Activated CD4-positive, alpha-beta memory T cell treated with anti-CD3 and anti-CD28 coated beads, Interleukin-2, amount 10 ng/mL, durations not matched to agents 7 days and 5 days (primary cell): ENCODE results near the gene RHBDD1. TPM values are rescaled to one million over a fixed set of nuclear protein-coding genes. Genes with fewer than 3 reads are reported as not detected.

Experiments used
- CTCF ChIA-PET: fragments of 350-600 bp; sonication (Branson Sonifier 250); formaldehyde crosslinking; loops from one replicate; lab custom pipeline; 2021; ENCODE audit warnings: antibody characterized with exemption, inconsistent platforms; lab: Charles Lee
- POLR2A ChIA-PET: fragments of 350-600 bp; sonication (Branson Sonifier 250); formaldehyde crosslinking; loops from one replicate; lab custom pipeline; 2021; ENCODE audit warnings: antibody characterized with exemption; lab: Charles Lee
- DNase-seq: peaks from one replicate; pipeline ENCODE4 v3.0.0-alpha.2; 2020
- H3K27ac Mint-ChIP-seq: one replicate; pipeline ENCODE4 v1.8.0; 2021; ENCODE audit warnings: mild to moderate bottlenecking, mixed read lengths
- H3K27me3 Mint-ChIP-seq: one replicate; pipeline ENCODE4 v1.8.0; 2021; ENCODE audit warnings: mixed read lengths
- H3K36me3 Mint-ChIP-seq: one replicate; pipeline ENCODE4 v1.8.0; 2021; ENCODE audit warnings: low read depth, mixed read lengths
- H3K4me1 Mint-ChIP-seq: one replicate; pipeline ENCODE4 v1.8.0; 2021; ENCODE audit warnings: mixed read lengths
- H3K4me3 Mint-ChIP-seq: one replicate; pipeline ENCODE4 v1.8.0; 2021; ENCODE audit warnings: mild to moderate bottlenecking, mixed read lengths
- H3K9me3 Mint-ChIP-seq: one replicate; pipeline ENCODE4 v1.8.0; 2021; ENCODE audit warnings: mixed read lengths
- total RNA-seq, 2 experiments: library from RNA; stranded (reverse); gene quantifications; one replicate each; pipeline ENCODE4 v1.2.3, GENCODE V29; 2021

Gene RHBDD1
- total RNA-seq, 2 experiments from 2014 or later: 38.1 to 43.0 TPM

- Mint-ChIP-seq H3K4me1 (no peaks in the 10 kb centered on the region), H3K27ac (no peak overlapping the region), H3K4me3 (no peak overlapping the region), H3K27me3 (no peaks in the 10 kb centered on the region), H3K9me3 (no peaks in the 10 kb centered on the region), H3K36me3 (peaks cover 28% of the 10 kb centered on the region)
- ChIA-PET CTCF (no interaction called here), POLR2A (no interaction called here)
- no peak for DNase-seq
These were observed 46.8 kb downstream of the RHBDD1 start for GRCh38 chr2:226882606-226883005.

GRCh38 chr2:226883296-226883795, 47.5 kb downstream of the RHBDD1 start:
- Mint-ChIP-seq H3K27ac (no peak overlapping the region), H3K27me3 (no peaks in the 10 kb centered on the region), H3K36me3 (peaks cover 25% of the 10 kb centered on the region), H3K9me3 (no peaks in the 10 kb centered on the region), H3K4me1 (no peaks in the 10 kb centered on the region), H3K4me3 (no peak overlapping the region)
- CTCF ChIA-PET: no interaction called here
- POLR2A ChIA-PET: no interaction called here
- DNase-seq: no peak

- DNase-seq: no peak
- H3K9me3 Mint-ChIP-seq: no peaks in the 10 kb centered on the region
- ChIA-PET POLR2A (no interaction called here), CTCF (no interaction called here)
- peaks cover 30% of the 10 kb centered on the region for H3K36me3 Mint-ChIP-seq
- H3K27me3 Mint-ChIP-seq: no peaks in the 10 kb centered on the region
- no peak overlapping the region for H3K27ac Mint-ChIP-seq
- no peak overlapping the region for H3K4me3 Mint-ChIP-seq
- H3K4me1 Mint-ChIP-seq: no peaks in the 10 kb centered on the region
These were observed 48.3 kb downstream of the RHBDD1 start for GRCh38 chr2:226884166-226884565.

GRCh38 chr2:226885769-226886435, 50.0 kb downstream of the RHBDD1 start:
- DNase-seq: no peak
- POLR2A ChIA-PET: no interaction called here
- H3K4me3 Mint-ChIP-seq: no peak overlapping the region
- no peaks in the 10 kb centered on the region for H3K27me3 Mint-ChIP-seq
- no peaks in the 10 kb centered on the region for H3K9me3 Mint-ChIP-seq
- H3K4me1 Mint-ChIP-seq: no peaks in the 10 kb centered on the region
- CTCF ChIA-PET: no interaction called here
- H3K27ac Mint-ChIP-seq: no peak overlapping the region
- H3K36me3 Mint-ChIP-seq: peaks cover 18% of the 10 kb centered on the region

DNA sequence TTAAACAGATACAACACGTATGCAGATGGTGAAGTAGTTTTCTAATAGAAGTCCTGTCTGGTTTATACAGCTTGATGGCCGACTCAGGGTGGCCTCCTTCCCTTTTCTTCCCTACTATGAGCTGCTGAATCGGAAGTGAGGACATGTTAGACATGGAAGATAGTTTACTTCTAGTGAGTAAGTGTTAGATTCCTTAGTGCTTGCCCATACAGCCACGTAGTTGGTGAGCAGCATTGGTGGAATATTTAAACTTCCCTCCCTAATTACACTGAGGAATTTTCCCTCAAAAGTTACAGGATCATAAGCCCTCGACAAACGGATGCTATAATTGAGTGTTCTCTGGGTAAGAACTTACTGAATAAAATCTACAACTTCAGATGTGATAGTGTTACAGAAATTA, 52.1 kb downstream of the RHBDD1 start:
- H3K36me3 Mint-ChIP-seq: peaks cover 12% of the 10 kb centered on the region
- CTCF ChIA-PET: no interaction called here
- no peak for DNase-seq
- H3K9me3 Mint-ChIP-seq: no peaks in the 10 kb centered on the region
- no peak overlapping the region for H3K4me3 Mint-ChIP-seq
- H3K4me1 Mint-ChIP-seq: no peaks in the 10 kb centered on the region
- H3K27me3 Mint-ChIP-seq: no peaks in the 10 kb centered on the region
- no peak overlapping the region for H3K27ac Mint-ChIP-seq
- POLR2A ChIA-PET: no interaction called here

DNA sequence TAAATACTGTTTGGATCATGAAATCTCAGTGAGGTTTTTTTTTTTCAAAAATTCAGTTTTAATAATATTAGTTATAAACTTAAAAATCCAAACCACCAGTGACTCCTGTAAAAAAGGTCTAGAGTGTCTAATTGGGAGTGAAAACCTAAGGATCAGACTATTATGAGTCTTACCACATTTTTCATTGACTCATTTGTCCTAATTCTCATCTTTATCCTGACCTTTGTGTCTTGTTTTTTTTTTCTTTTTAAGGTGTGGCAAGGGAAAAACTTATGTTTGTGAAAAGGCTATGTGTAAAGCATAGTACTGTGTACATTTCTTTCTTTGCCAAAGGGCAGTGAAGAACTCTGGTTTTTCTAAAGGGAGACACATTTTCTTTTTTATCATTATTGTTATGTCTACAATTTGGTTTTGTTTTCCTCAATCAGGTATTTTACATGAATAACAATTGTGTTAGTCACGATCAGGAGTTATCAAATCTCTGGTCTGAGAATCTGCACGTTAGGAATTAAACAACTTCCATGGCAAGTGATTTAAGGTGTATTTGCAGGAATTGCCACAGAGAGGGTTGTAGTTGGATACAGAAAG, 52.6 kb downstream of the RHBDD1 start:
- Mint-ChIP-seq H3K4me1 (no peaks in the 10 kb centered on the region), H3K27ac (no peak overlapping the region), H3K27me3 (no peaks in the 10 kb centered on the region), H3K9me3 (no peaks in the 10 kb centered on the region), H3K4me3 (no peak overlapping the region), H3K36me3 (peaks cover 7% of the 10 kb centered on the region)
- DNase-seq: no peak
- ChIA-PET POLR2A (no interaction called here), CTCF (no interaction called here)

GRCh38 chr2:226888971-226889370, 53.1 kb downstream of the RHBDD1 start:
- CTCF ChIA-PET: no interaction called here
- DNase-seq: no peak
- H3K27me3 Mint-ChIP-seq: no peaks in the 10 kb centered on the region
- H3K4me3 Mint-ChIP-seq: no peak overlapping the region
- H3K9me3 Mint-ChIP-seq: no peaks in the 10 kb centered on the region
- H3K27ac Mint-ChIP-seq: no peak overlapping the region
- H3K4me1 Mint-ChIP-seq: no peaks in the 10 kb centered on the region
- H3K36me3 Mint-ChIP-seq: peaks cover 7% of the 10 kb centered on the region
- POLR2A ChIA-PET: no interaction called here

DNA sequence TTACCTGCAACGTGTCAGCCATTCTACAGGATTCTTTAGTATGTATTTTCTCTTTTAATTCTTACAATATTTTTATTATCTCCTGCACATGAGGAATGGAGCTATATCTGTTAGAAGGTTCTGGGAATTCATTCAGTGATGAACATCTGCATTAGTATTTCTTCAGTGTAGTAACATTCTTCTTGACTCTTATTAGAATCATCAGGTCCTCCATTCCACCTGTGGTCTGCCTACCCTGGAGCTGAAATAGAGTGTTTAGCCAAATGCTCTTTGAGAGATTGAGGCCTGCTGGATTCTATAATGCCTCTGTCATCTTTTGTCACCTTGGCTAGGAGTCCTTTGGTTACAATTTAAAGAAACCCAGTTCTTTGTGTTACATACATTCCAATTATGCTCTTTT, 54.4 kb downstream of the RHBDD1 start:
- Mint-ChIP-seq H3K27ac (no peak overlapping the region), H3K4me1 (no peaks in the 10 kb centered on the region), H3K36me3 (peaks cover 6% of the 10 kb centered on the region), H3K27me3 (no peaks in the 10 kb centered on the region), H3K9me3 (no peaks in the 10 kb centered on the region), H3K4me3 (no peak overlapping the region)
- ChIA-PET POLR2A (no interaction called here), CTCF (no interaction called here)
- no peak for DNase-seq

DNA sequence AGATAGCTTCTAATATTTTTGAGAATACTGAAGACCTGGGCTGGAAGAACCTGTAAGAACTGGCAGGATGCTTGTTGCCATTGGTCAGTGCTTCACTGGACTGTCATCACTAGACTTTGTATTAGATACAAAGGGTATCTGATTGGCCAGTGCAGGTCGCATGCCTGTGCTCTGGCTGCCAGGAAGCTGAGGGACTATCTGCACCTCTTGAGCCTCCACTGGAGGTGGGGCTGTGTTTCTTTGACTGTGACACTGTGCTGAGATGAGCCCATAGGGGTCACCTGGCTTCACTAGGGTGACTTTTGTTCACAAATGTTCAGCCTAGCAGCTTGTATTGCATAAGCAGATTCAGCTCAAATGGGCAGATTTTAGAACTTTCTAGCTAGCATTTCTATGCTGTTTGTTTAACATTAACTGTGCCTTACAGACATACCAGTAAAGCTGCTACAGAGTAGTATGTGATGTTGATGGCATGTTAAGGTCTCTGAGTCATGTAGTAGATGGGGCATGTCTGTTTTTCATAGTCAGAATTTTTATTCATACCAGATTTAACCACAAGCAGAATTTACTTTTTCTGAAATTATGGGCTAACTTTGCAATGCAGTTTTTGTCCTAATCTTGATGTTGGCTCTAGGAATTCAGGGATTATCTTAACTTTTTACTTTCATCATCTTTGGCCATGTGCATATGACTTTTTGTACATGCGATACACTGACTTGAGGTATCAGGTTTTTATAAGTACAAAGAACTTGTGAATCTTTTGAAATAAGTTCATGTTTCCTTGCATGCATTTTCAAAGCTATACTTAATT, 56.1 kb downstream of the RHBDD1 start:
- no peaks in the 10 kb centered on the region for H3K27me3 Mint-ChIP-seq
- DNase-seq: no peak
- ChIA-PET CTCF (interaction anchor here (0.7 kb wide), 1 partner anchor 10 kb away, joined by 3 read pairs; no protein-coding TSS in a partner anchor), POLR2A (no interaction called here)
- H3K9me3 Mint-ChIP-seq: no peaks in the 10 kb centered on the region
- peaks cover 11% of the 10 kb centered on the region for H3K36me3 Mint-ChIP-seq
- no peaks in the 10 kb centered on the region for H3K4me1 Mint-ChIP-seq
- no peak overlapping the region for H3K27ac Mint-ChIP-seq
- no peak overlapping the region for H3K4me3 Mint-ChIP-seq

DNA sequence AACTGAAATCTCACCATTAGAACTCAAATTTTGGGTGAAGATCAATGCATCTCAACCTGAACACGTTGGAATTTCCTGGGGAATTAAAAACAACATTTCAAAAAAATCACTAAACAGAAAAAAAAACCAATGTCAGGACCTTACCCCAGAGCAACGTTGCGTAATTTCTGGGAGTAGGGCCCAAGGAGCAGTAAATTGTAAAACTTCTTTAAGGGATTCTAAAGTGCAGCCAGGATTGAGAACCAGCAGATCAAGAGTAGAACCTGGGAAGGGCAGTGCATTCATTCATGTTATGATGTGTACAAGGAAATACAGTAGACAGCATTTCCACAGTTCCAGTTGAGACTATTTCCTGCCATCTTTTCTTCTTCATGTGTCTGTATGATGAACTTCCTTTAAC, 56.9 kb downstream of the RHBDD1 start:
- Mint-ChIP-seq H3K36me3 (peaks cover 16% of the 10 kb centered on the region), H3K27ac (no peak overlapping the region), H3K27me3 (no peaks in the 10 kb centered on the region), H3K4me1 (no peaks in the 10 kb centered on the region), H3K4me3 (no peak overlapping the region), H3K9me3 (no peaks in the 10 kb centered on the region)
- ChIA-PET POLR2A (no interaction called here), CTCF (no interaction called here)
- no peak for DNase-seq

GRCh38 chr2:226893216-226893615, 57.4 kb downstream of the RHBDD1 start:
- no peaks in the 10 kb centered on the region for H3K4me1 Mint-ChIP-seq
- no peak overlapping the region for H3K27ac Mint-ChIP-seq
- H3K27me3 Mint-ChIP-seq: no peaks in the 10 kb centered on the region
- H3K36me3 Mint-ChIP-seq: peaks cover 16% of the 10 kb centered on the region
- POLR2A ChIA-PET: no interaction called here
- no peak for DNase-seq
- H3K4me3 Mint-ChIP-seq: no peak overlapping the region
- no peaks in the 10 kb centered on the region for H3K9me3 Mint-ChIP-seq
- CTCF ChIA-PET: no interaction called here

DNA sequence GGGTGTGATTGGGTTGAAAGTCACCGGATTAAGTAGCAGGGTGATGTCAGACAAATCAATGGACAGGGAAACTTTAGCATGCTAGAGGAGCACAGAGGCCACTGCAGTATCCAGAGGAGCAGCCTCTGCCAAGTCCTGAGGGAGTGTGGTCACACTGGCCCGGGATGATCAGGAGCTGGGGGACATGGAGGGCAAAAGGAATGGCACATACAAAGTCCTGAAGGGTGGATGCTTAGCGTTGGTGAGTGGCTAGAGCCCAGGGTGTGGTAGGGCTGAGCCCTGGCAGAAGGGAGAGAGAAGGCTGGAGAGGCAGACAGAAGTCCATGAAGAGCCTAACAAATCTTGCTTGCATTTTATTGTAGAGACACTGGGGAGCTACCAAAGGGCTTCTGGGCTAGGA, 58.9 kb downstream of the RHBDD1 start:
- Mint-ChIP-seq H3K4me3 (no peak overlapping the region), H3K9me3 (no peaks in the 10 kb centered on the region), H3K27me3 (no peaks in the 10 kb centered on the region), H3K27ac (no peak overlapping the region), H3K36me3 (peaks cover 11% of the 10 kb centered on the region), H3K4me1 (no peaks in the 10 kb centered on the region)
- ChIA-PET CTCF (no interaction called here), POLR2A (no interaction called here)
- DNase-seq: no peak

- peaks cover 11% of the 10 kb centered on the region for H3K36me3 Mint-ChIP-seq
- POLR2A ChIA-PET: no interaction called here
- CTCF ChIA-PET: no interaction called here
These were observed 59.7 kb downstream of the RHBDD1 start for GRCh38 chr2:226895579-226895978.

More at GRCh38 chr2:226895579-226895978, 59.7 kb downstream of the RHBDD1 start:
- Mint-ChIP-seq H3K27me3 (no peaks in the 10 kb centered on the region), H3K9me3 (no peaks in the 10 kb centered on the region), H3K4me1 (no peaks in the 10 kb centered on the region), H3K27ac (no peak overlapping the region), H3K4me3 (no peak overlapping the region)
- DNase-seq: no peak
